MM.1S (cell line): Measurements from ENCODE around the gene ELAVL4.

ENCODE experiments used
- EZH2 ChIP-seq: fragments of 300-600 bp; sonication (generic); optimal IDR thresholded peaks from 2 replicates; pipeline ENCODE3; 2017; ENCODE audit warnings: low read depth, mild to moderate bottlenecking, antibody characterized with exemption, low read length, mixed read lengths
- TF ChIP-seq, protein P1 (sequence below): fragments of 300-600 bp; sonication (generic); IDR thresholded peaks from 2 replicates; pipeline ENCODE4 v1.5.1; 2016; ENCODE audit warnings: antibody characterized with exemption, low read length, mixed read lengths

DNA sequence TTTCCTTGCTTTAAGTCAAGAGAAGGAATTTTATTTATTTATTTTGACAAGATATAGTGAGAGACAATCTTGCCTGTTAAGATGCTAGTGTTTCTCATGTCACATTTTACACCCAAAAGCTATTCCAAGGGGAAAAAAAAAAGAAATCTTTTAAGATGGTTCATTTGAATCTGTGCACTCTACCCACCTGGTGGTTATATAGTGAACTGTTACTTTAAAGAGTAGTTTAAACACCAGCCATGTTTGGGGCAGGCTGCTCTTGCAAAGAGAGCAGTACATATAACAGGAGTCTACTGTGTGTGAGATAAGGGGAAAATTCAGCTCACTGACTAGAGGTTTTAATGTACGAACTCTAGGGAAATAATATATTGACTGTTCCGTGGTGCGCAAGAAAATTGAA is 3.3 kb upstream of the ELAVL4 start:
- TF ChIP-seq, protein P1, sequence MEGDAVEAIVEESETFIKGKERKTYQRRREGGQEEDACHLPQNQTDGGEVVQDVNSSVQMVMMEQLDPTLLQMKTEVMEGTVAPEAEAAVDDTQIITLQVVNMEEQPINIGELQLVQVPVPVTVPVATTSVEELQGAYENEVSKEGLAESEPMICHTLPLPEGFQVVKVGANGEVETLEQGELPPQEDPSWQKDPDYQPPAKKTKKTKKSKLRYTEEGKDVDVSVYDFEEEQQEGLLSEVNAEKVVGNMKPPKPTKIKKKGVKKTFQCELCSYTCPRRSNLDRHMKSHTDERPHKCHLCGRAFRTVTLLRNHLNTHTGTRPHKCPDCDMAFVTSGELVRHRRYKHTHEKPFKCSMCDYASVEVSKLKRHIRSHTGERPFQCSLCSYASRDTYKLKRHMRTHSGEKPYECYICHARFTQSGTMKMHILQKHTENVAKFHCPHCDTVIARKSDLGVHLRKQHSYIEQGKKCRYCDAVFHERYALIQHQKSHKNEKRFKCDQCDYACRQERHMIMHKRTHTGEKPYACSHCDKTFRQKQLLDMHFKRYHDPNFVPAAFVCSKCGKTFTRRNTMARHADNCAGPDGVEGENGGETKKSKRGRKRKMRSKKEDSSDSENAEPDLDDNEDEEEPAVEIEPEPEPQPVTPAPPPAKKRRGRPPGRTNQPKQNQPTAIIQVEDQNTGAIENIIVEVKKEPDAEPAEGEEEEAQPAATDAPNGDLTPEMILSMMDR, result peak; percentile 19; the same call in 1 of the 2 replicates
- no peak for TF ChIP-seq EZH2
